A172 (cell line): ENCODE data around the gene PPP3CB. TPM values are rescaled to one million over a fixed set of nuclear protein-coding genes. Genes with fewer than 3 reads are reported as not detected.

Experiments used
- DNase-seq: peaks from one replicate; pipeline ENCODE4 v3.0.0-alpha.2; 2015; ENCODE audit warnings: low spot score
- total RNA-seq: library from RNA; depleted of rRNA; stranded (reverse); fragments of >200 nt; shearing (Covaris generic); gene quantifications from 2 replicates; pipeline ENCODE4 v1.2.3, GENCODE V29; 2014; rRNA removed

PPP3CB gene
- 17.2 and 17.6 TPM in 2 replicates for total RNA-seq

DNA sequence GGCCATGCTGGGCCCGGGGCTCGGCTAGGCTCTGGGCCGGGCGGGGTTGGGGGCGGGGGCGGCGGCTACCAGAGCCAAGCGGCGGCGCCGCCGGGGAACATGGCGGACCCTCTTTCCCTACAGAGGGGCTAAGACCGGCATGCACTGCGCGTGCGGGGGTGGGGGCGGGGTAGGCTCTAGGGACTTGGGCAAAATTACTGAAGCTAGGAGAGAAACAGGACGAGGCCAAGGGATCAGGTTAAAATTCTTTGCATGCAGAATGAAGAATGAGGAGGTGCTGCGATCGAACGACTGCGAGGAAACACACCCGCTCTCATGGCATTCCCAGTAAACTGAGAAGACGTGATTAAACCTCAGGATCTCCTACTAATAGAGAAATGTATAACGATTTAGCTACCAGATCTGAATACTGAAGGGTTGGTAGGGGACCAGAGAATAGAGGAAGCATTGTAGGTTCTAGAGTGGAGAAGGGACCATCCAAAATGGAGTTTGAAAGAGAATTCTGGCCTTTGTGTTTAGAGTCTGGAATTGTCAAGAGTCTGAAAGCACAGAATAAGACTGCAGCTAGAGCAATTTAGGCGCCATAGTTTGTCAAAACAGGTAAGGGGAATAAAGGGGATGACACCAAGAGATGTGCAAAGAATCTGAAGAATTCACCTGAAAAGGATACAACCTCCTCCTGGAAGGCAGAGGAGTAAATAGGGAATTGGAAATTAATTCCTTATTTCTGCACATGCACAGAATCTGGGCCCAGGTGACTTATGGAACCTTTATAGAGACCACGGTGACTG lies at the start of gene PPP3CB:
PPP3CB (minus strand) TSS at position 141 of the 791 bp plus-strand sequence; CDS start at position 6, 135 bp downstream.
- DNase-seq, result peak; percentile 93

DNA sequence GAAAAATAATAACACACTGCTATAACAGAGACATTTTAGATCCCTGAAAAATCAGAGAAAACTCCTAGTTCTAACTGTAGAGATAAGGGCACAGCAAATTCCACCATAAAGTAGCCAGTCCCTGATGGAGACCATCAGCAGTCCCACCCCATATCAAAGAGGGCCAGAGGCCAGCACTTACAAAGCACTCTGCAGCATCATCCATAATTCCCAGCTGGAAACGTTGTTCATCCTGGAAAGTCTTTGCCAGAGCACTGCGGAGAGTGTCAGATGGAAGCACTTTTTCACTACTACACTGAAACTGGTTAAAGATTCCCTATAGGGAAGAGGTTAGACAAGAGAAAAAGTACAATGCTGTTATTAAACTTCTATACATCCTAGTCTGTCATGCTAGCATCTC lies 49.5 kb upstream of the PPP3CB start:
- no peak for DNase-seq

- no peak for DNase-seq
Measured at GRCh38 chr10:73537709-73538108, 41.9 kb upstream of the PPP3CB start.

DNA sequence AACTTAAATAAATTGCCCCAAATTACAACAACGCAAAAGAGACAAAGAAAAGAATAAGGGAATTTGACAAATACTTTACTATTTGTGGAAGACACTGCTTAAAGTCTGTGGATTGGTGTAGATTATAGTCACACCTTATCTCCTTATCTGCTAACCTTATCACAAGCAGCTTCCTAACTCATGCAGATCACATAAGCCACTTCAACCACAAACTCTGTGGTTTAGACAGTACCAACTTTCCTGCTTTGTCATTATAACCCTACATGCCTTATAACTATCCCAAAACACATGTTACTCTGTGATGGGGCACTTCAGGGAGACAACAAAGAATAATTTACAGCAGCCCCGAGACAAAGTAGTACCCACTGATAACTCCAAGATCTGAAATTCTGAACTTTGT lies 41.5 kb upstream of the PPP3CB start:
- no peak for DNase-seq

- no peak for DNase-seq
Measured at GRCh38 chr10:73534857-73535256, 39.0 kb upstream of the PPP3CB start.

DNA sequence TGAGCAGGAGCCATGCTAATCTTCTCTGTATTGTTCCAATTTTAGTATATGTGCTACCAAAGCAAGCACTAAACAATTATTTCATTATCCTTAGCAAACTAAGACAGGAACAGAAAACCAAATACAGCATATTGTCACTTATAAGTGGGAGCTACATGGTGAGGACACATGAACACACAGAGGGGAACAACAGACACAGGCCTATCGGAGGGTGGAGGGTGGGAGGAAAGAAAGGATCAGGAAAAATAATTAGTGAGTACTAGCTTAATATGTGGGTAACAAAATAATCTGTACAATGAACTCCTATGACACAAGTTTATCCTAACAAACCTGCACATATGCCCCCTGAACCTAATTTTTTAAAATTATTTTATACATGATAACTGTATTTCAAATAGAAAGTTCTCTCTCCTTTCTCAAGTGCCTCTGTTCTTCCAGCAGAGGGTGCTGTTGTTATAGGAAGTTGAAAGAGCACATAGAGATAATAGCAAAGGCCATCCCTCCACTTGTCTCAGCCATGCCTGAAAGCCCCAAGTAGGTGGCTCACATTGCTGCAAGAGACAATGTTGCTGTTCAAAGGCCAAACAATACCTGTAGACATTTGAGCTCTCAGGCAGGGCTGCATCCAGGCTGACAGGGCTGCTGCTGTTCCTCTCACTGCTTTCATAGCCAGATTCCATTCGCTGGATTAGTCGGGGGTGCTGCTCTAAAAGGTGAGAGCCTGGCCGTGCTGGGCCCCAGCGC lies 33.4 kb upstream of the PPP3CB start:
- peak; percentile 77 for DNase-seq

DNA sequence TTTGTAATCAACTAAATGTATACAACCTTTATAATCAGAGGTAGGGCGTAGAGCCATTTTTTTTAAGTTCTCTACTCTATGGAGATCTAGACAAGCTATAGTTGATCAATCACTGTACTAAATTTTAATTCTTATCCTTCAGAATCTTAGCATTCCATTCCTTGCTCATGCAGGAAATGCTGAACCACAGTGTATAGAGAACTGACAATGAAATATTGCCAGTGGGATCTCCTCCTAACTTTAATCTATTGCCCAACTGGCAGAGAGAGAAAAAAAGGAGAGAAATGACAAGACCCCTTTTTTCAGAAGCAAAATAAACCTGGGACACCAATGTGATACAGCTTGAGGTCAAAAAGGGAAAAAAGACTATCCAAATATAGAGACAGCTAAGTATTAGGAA lies 26.4 kb upstream of the PPP3CB start:
- DNase-seq, result no peak

- DNase-seq, result no peak
Measured at GRCh38 chr10:73519336-73519735, 23.5 kb upstream of the PPP3CB start.

DNA sequence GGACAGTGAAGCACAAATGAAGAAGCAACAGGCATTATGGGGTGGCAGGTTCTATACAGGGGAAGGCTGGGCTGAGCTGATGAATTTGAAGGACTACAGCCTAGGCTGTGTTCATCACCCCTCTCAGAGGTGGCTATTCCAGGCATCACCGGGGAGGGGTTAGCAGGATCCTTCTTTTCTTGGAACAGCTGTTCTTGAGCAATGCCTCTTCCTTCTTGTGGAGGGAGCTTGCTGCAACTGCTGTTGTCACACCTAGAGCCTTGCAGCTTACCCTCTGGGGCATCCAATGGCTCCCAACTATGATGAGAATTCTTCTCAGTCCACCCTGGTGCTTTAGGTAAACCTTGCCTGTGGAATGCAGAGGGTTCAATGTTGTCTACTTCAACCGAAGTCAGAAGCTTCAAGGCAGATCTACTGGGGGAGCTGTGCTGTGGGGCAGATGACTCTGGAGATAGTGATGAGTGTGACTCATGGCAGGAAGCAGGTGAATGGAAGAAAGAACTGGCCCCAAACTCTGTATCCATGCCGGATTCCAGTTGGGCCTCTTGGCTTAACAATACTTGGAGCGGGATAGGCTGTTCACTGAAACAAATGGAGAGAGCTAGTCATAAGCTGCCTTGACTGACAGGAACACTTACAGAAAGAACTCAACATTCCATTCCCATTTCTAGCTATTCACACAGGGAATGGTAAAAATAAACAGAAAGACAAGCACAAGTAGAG lies 21.5 kb upstream of the PPP3CB start:
- DNase-seq, result peak; percentile 19

GRCh38 chr10:73512207-73512743 lies 16.5 kb upstream of the PPP3CB start:
- no peak for DNase-seq

- DNase-seq, result no peak
Measured at GRCh38 chr10:73509695-73510094, 13.9 kb upstream of the PPP3CB start.

DNA sequence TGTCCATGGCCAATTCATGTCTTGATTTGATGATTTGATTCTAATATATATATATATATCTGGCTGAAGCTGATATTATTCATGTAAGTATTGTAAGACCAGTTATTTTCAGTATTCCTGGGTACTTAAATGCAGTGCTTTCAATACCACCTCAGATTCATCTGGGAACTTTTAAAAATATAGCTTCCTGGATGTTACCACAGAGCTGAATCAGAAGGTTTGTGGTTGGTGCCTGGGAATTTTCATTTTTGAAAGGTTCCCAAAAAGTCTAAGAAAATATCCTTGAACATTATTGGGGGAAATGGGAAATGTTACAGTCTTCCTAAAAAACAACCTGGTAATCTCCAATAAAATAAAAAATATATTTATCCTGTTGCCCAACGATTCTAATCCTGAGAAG lies 10.7 kb upstream of the PPP3CB start:
- DNase-seq, result no peak

DNA sequence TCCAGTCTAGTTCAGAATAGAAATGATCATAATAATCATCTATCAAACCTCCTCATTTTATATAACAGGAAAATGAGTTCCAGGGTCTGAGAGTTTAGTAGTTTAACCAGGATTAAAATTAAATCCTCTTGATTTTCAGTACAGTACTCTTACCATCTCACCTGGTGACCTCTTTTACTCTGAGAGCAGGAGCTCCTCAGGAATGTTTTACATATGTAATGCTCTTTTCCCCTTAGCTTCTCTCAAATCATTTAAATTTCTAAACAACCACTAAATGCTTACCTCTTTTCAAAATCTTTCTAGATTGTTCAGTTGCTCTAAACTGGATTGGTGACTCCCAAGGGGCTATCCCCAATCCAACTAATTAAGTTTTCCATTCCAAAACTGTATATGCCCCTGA lies 10.2 kb upstream of the PPP3CB start:
- DNase-seq, result no peak

GRCh38 chr10:73503037-73503436 lies 7.2 kb upstream of the PPP3CB start:
- no peak for DNase-seq

DNA sequence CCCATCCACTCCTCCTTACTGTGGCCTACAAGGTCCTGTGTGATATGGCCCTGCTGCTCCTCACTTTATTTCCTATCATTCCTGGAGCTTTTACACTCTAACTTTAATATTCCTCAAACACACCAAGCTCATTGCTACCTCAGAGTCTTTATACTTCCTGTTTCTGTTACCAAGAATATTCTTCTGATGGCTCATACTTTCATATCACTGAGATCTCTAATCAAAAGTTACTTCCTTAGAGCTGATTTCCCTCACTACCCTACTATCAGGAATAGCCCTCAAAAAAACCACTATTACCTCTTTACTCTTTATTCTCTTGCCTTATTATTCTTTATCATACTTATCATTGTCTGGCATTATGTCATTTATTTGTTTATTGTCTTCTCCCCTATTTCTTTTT lies 5.8 kb upstream of the PPP3CB start:
- DNase-seq, result peak; percentile 39

DNA sequence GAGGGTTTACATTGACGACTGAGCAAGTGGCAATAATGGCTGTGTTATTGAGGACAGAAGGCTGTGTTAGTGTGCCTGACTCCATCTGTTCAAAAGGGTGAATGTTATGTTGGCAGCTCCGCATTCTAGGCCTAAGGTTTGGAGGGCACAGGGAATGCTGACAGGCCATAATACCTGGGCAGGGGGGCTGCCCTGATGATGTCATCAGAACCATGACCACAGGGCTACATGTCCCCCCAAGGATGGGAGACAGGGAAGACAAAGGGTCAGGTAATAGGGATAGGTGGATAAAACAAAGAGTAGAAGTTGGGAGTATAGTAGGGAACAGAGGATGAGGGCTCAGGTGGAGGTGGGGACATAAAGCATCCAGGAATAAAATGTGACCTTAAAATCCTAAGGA lies 1.8 kb upstream of the PPP3CB start:
- no peak for DNase-seq

- peak; percentile 89 for DNase-seq
Measured at GRCh38 chr10:73495226-73495883, 469 bp downstream of the PPP3CB start.

DNA sequence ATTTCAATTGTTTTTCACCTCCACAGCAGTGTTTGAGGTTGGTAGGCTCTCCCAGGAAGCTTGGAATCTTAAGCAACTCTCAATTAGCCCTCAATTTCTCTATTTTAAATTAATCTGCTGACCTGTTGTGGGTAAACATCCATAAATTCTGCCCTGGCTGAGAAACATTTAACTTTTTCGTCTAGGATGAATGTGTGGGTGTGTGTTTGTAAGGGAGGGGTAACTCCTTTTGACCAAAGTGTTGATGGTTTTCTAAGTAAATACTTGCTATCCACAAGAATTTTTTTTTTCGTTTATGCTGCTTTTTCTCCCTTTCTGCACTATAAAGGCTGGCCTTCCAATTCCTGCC lies 973 bp downstream of the PPP3CB start:
- DNase-seq, result peak; percentile 8

DNA sequence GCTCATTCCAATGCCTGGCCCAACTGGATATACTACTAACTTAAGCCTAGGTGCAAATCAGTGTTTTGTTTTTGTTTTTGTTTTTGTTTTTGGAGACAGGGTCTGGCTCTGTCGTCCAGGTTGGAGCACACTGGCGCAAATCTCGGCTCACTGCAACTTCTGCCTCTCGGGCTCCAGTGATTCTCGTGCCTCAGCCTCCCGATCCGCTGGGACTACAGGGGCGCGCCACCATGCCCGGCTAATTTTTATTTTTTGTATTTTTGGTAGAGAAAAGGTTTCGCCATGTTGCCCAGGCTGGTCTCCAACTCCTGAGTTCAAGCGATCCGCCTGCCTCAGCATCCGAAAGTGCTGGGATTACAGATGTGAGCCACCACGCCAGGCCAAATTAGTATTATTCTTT lies 1.6 kb downstream of the PPP3CB start:
- no peak for DNase-seq

DNA sequence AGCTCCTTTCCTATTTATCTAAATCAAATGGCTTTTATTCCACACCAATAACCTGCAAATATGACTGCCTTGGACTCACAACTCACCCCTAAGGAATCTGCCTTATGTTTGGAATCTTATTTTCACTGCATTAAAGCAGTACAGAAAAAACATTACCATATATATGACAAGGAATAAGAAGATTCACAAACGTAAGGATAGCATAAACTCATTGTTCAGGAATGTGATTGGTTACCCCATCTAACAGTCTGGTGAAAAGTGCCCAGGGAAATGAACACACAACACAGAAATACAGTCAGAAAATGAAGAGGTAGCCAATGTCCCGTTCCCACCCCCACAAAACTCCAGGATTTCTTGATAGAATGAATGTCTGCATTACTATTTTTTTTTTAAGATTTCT lies 2.0 kb downstream of the PPP3CB start:
- DNase-seq, result peak; percentile 17

DNA sequence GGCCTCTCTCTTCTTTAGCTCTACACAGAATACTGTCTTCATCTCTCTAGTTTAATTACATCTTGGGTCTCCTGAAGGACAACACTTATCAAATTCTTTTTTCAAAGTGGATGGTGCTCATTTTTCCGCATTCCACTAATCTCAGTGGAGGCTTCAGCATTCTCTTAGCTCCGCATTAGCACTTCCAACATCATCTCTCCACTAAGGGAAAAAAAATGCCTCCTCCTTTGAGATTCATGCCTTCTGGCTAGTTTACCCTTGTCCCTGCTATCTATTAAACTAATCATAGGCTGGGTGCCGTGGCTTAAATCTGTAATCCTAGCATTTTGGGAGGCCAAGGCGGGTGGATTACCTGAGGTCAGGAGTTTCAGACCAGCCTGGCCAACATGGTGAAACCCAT lies 9.2 kb downstream of the PPP3CB start:
- no peak for DNase-seq

DNA sequence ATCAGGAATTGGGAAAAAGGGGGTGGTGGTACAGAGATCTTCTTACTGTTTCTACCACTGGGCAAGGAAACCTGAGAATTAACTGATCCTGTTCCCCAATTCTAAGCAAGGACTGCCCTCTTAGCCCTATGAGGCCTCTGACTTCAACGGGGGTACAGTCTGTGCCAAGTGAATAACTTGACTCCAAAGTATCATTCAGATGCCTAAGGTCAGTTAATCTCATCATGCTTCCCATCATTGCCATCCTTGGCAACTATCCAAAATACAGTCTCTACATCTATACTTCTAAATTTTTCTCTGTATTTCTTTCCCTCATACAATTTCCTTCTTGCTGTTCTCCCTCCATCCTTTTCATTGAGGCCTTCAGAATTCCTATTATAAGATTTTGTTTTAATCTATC lies 10.5 kb downstream of the PPP3CB start:
- DNase-seq, result no peak
